ENCODE results near the gene RHBDL2. TPM values are rescaled to one million over a fixed set of nuclear protein-coding genes. Genes with fewer than 3 reads are reported as not detected.

RHBDL2 gene
- total RNA-seq, 1 donor from 2014 or later: not detected

- H3K4me1 Mint-ChIP-seq (ENCODE audit: low read depth): peaks cover 2% of the 10 kb centered on the region
- DNase-seq (ENCODE audit: low spot score): no peak
- no peaks in the 10 kb centered on the region for H3K9me3 Mint-ChIP-seq (ENCODE audit: low read depth)
- peaks cover 1% of the 10 kb centered on the region for H3K36me3 Mint-ChIP-seq (ENCODE audit: low read depth)
- H3K27me3 Mint-ChIP-seq (ENCODE audit: low read depth): no peaks in the 10 kb centered on the region
- H3K4me3 Mint-ChIP-seq (ENCODE audit: unreplicated experiment): no peak overlapping the region
- no peak overlapping the region for H3K27ac Mint-ChIP-seq (ENCODE audit: unreplicated experiment)
- no peak for TF ChIP-seq CTCF (IDR thresholded peaks at IDR 0.05)
Measured at GRCh38 chr1:38940339-38941047, 1.1 kb downstream of the RHBDL2 start.

- DNase-seq (ENCODE audit: low spot score): no peak
- Mint-ChIP-seq H3K36me3 (ENCODE audit: low read depth) (peaks cover 1% of the 10 kb centered on the region), H3K27ac (ENCODE audit: unreplicated experiment) (no peak overlapping the region), H3K4me3 (ENCODE audit: unreplicated experiment) (no peak overlapping the region), H3K4me1 (ENCODE audit: low read depth) (peaks cover 2% of the 10 kb centered on the region), H3K9me3 (ENCODE audit: low read depth) (no peaks in the 10 kb centered on the region), H3K27me3 (ENCODE audit: low read depth) (no peaks in the 10 kb centered on the region)
- TF ChIP-seq CTCF (IDR thresholded peaks at IDR 0.05): no peak
Measured at GRCh38 chr1:38938722-38939260, 2.8 kb downstream of the RHBDL2 start.

- Mint-ChIP-seq H3K27ac (ENCODE audit: unreplicated experiment) (no peak overlapping the region), H3K4me1 (ENCODE audit: low read depth) (peaks cover 36% of the 10 kb centered on the region), H3K36me3 (ENCODE audit: low read depth) (peaks cover 3% of the 10 kb centered on the region), H3K4me3 (ENCODE audit: unreplicated experiment) (no peak overlapping the region), H3K9me3 (ENCODE audit: low read depth) (no peaks in the 10 kb centered on the region), H3K27me3 (ENCODE audit: low read depth) (no peaks in the 10 kb centered on the region)
- DNase-seq (ENCODE audit: low spot score): no peak
- TF ChIP-seq CTCF (IDR thresholded peaks at IDR 0.05): no peak
Measured at GRCh38 chr1:38932571-38932970, 9.1 kb downstream of the RHBDL2 start.

GRCh38 chr1:38929476-38929875 lies 12.2 kb downstream of the RHBDL2 start:
- no peak for TF ChIP-seq CTCF (IDR thresholded peaks at IDR 0.05)
- Mint-ChIP-seq H3K27ac (ENCODE audit: unreplicated experiment) (no peak overlapping the region), H3K36me3 (ENCODE audit: low read depth) (peaks cover 3% of the 10 kb centered on the region), H3K9me3 (ENCODE audit: low read depth) (no peaks in the 10 kb centered on the region), H3K27me3 (ENCODE audit: low read depth) (no peaks in the 10 kb centered on the region), H3K4me1 (ENCODE audit: low read depth) (peaks cover 36% of the 10 kb centered on the region), H3K4me3 (ENCODE audit: unreplicated experiment) (no peak overlapping the region)
- DNase-seq (ENCODE audit: low spot score): no peak

GRCh38 chr1:38929054-38929453 lies 12.6 kb downstream of the RHBDL2 start:
- Mint-ChIP-seq H3K4me1 (ENCODE audit: low read depth) (peaks cover 36% of the 10 kb centered on the region), H3K36me3 (ENCODE audit: low read depth) (peaks cover 3% of the 10 kb centered on the region), H3K27ac (ENCODE audit: unreplicated experiment) (peak overlapping the region; percentile 69), H3K27me3 (ENCODE audit: low read depth) (no peaks in the 10 kb centered on the region), H3K4me3 (ENCODE audit: unreplicated experiment) (no peak overlapping the region), H3K9me3 (ENCODE audit: low read depth) (no peaks in the 10 kb centered on the region)
- no peak for DNase-seq (ENCODE audit: low spot score)
- no peak for TF ChIP-seq CTCF (IDR thresholded peaks at IDR 0.05)

Data from chondrocyte (in vitro differentiated cells).